GM12801 (cell line): ENCODE data around the gene MTHFD1L.

Experiments
- CTCF ChIP-seq: IDR thresholded peaks from one replicate; pipeline ENCODE4 v1.5.1; 2011; ENCODE audit warnings: control low read depth; ENCODE audit not compliant: insufficient read length; ENCODE audit errors: extremely low read depth

Gene MTHFD1L

GRCh38 chr6:150934380-150934779 is 68.9 kb downstream of the MTHFD1L start:
- TF ChIP-seq CTCF, result no peak

- TF ChIP-seq CTCF, result no peak
These were observed 70.6 kb downstream of the MTHFD1L start for GRCh38 chr6:150936021-150936555.

- no peak for TF ChIP-seq CTCF
These were observed 71.8 kb downstream of the MTHFD1L start for GRCh38 chr6:150937132-150937906.

- TF ChIP-seq CTCF, result no peak
These were observed 73.9 kb downstream of the MTHFD1L start for GRCh38 chr6:150939399-150939798.

GRCh38 chr6:150940941-150941340 is 75.4 kb downstream of the MTHFD1L start:
- TF ChIP-seq CTCF, result no peak

GRCh38 chr6:150949526-150949925 is 84.0 kb downstream of the MTHFD1L start:
- no peak for TF ChIP-seq CTCF

GRCh38 chr6:150953851-150954250 is 88.3 kb downstream of the MTHFD1L start:
- TF ChIP-seq CTCF, result no peak
